NCI-H526 (cell line): ENCODE measurements around the gene NDUFA5.
"Not testable (repeated sequence)": the region's sequence is repeated elsewhere in the genome, so short reads cannot be mapped to it uniquely, and the experiment has no call there.

Experiments
- DNase-seq, 2 experiments: peaks; one replicate each; lab custom pipeline; 2025; lab: John Stamatoyannopoulos, UW

NDUFA5 gene

GRCh38 chr7:123557016-123557397 lies 611 bp downstream of the NDUFA5 start:
- no peak for DNase-seq

DNA sequence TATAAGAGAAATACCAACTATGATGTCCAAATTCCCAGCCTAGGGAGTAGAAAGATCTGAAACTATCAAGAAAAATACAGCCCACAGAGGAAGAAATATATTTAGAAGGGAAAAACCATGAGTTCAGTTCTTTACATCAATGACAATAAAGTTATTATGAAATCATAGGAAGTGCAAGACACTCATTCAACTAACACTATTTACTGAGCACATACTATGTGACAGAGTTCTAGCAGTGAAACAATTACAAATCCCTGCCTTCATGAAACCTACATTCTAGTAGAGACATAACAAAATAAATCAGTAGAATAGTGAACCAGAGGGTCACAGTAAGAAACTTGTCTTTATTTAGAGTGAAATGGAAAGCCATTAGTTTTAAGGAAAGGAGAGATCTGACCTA lies 2.1 kb downstream of the NDUFA5 start:
- no peak for DNase-seq

DNA sequence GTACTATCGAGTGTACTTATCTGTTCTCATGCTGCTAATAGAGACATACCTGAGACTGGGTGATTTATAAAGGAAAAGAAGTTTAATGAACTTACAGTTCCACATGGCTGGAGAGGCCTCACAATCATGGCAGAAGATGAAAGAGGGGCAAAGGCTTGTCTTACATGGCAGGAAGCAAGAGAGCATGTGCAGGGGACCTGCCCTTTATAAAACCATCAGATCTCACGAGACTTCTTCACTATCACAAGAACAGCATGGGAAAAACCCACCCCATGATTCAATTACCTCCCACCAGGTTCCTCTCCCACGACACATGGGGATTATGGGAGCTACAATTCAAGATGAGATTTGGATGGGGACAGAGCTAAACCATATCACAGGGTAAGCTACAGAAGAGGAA lies 4.5 kb downstream of the NDUFA5 start:
- DNase-seq: no peak

GRCh38 chr7:123552641-123553040 lies 5.0 kb downstream of the NDUFA5 start:
- DNase-seq: no peak

DNA sequence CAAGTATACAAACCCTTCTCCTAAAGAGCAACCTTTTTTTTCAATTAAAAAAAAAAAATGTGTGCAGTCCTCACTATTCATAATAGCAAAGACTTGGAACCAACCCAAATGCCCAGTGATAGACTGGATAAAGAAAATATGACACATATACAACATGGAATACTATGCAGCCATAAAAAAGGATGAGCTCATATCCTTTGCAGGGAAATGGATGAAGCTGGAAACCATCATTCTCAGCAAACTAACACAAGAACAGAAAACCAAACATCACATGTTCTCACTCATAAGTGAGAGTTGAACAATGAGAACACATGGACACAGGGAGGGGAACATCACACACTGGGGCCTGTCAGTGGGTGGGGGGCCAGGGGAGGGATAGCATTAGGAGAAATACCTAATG lies 5.5 kb downstream of the NDUFA5 start:
- DNase-seq: not testable (repeated sequence)

DNA sequence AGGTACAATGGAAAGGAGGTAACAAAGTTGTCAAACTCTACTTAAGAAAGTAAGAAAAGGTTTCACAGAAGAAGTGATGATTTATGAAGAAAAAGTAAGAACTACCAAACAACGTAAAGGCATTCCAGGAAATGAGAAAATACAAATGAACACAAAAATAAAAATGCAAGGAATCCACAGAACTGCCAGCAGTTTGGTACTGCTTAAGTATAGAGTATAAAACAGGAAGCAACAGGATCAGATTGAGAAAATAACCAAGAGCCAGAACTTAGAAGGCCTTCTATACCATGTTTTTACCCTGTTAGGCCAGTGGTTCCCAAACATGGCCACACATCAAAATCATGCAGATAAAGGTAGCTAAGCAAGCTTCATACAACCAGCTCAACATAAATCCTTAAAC lies 9.2 kb downstream of the NDUFA5 start:
- no peak for DNase-seq

- no peak for DNase-seq
These were observed 17.7 kb downstream of the NDUFA5 start for GRCh38 chr7:123539871-123540270.

DNA sequence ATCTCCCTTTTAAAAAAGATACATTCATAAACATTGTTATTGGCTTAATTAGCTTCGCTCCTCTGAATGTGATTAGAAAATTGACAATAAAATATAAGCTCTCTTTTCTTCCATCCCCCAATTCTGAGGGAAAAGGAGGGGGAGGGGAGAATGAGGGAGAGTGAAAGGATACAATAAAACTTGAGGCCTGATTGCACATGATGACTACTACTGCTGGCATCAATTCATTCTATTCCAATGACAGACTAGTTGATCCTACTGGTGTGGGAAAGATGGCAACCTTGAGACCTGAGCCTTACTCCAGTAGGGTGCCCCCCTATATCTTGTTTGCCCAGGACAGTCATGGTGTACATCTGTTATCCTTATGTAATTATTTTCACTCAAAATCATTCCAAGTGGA lies 18.7 kb downstream of the NDUFA5 start:
- no peak for DNase-seq

GRCh38 chr7:123538189-123538714 lies 19.4 kb downstream of the NDUFA5 start:
- no peak for DNase-seq

- peak; percentile 6 to 51 for DNase-seq
These were observed 20.5 kb downstream of the NDUFA5 start for GRCh38 chr7:123537026-123537642.

DNA sequence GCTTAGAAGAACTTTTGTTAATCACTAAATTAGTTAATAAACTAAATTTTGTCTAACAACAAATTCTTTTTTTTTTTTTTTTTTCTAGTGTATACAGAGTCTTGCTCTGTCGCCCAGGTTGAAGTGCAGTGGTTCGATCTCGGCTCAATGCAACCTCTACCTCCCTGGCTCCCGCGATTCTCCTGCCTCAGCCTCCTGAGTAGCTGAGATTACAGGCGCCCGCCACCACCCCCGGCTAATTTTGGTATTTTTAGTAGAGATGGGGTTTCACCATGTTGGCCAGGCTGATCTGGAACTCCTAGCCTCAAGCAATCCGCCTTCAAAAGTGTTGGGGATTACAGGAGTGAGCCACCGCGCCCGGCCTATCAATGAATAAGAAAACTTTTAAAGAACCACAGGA lies 22.1 kb downstream of the NDUFA5 start:
- DNase-seq: no peak

- DNase-seq: peak; percentile 97 to 99
These were observed 23.0 kb downstream of the NDUFA5 start, which contains the start of gene IQUB for GRCh38 chr7:123534383-123535260. Gene IQUB (minus strand): TSS chr7:123534595. CDS start chr7:123512340, 22,255 bp downstream.

DNA sequence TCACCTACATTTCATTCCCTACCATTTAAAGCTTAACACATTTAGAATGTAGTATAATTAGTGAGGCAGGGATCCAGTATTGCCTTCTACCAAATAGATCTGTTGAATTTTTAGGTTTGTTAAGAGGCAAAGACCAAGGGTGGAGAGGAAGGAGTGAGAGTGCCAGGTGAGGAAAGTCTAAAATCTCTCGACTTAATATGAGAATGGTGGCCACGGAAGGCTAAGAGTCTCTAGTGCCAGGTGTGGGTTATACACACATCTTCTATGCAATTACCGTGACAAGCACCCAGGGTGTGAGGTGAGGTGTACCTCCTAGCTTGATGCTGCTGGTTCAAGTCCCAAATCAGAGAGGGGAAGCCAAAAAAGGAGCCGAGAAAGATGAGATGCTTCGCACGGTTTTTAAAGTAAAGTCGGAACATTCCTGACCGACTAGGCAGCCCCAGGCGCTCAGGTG lies 23.7 kb downstream of the NDUFA5 start:
- DNase-seq: peak in 1 of 2 experiments; percentile 53

DNA sequence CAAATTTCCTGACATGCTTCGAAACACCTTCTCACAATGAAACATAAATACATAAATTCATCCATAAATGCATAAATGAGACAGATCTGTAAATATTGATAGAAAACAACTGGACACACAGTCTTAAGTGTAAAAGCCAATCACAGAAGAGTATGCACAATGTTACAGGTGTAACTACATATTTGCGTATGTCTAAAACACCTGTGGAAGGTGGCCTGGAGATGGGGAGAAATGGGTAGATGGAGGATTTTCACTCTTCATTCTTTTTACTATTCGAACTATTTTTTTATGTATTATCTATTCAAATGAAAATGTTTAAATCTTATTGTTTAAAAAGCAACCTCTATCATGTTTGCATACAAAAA lies 24.1 kb downstream of the NDUFA5 start:
- DNase-seq: no peak

DNA sequence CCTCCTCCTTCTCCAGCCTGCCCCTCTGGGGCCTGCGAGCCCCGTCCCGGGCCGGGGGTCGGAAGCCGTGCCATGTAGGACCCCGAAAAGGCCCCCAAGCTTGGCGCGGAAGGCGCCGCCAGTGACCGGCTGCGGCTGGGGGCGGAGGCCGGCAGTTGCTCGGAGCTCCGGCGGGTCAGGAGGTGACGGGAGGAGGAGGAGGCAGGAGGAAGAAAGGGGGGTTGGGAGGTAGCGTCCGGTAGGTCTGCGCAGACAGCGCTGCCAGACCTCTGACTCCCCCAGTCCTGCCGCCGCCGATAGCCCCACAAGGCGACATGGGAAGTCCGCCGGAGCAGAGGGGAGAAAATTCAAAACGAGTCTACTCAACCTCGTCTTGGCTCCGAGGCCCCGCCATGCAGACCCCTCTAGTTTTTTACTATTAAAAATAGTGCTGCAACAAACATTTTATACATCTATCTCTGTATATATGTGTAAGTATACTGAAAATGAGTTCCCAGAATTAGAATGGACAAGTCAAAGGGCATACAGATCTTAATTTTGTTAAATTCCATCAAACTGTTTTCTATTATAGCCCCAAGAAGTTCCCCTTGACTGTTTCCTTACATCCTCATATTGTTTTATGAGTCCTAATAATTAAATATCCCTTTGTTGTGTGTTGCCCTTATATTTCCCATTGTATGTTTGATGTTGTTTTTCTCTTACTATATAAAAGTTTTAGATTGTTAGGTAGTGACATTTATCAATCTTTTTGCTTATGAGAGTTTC lies 24.6 kb downstream of the NDUFA5 start:
- not testable (repeated sequence) for DNase-seq

- DNase-seq: not testable (repeated sequence)
These were observed 25.3 kb downstream of the NDUFA5 start for GRCh38 chr7:123532343-123532742.

GRCh38 chr7:123530035-123530591 lies 27.5 kb downstream of the NDUFA5 start:
- not testable (repeated sequence) for DNase-seq

DNA sequence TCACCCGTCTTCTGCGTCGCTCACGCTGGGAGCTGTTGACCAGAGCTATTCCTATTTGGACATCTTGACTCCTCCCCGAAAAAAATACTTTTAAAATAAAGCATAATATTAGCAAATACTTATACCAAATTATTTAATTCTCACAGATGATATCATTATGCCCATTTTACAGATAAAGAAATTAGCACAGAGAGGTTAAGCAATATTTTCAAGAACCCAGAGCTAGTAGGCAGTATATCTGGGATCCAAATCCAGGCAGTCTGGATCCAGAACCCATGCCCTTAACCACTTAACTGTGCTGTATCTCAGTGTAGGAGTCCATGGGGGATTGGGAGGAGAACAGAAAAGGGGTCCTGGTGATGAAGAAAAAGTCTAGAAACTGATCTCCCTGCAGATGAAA lies 29.4 kb downstream of the NDUFA5 start:
- no peak for DNase-seq

GRCh38 chr7:123527712-123528225 lies 29.8 kb downstream of the NDUFA5 start:
- DNase-seq: not testable (repeated sequence)

DNA sequence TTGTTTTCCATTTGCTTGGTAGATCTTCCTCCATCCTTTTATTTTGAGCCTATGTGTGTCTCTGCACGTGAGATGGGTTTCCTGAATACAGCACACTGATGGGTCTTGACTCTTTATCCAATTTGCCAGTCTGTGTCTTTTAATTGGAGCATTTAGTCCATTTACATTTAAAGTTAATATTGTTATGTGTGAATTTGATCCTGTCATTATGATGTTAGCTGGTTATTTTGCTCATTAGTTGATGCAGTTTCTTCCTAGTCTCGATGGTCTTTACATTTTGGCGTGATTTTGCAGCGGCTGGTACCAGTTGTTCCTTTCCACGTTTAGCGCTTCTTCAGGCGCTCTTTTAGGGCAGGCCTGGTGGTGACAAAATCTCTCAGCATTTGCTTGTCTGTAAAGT lies 31.1 kb downstream of the NDUFA5 start:
- not testable (repeated sequence) for DNase-seq

DNA sequence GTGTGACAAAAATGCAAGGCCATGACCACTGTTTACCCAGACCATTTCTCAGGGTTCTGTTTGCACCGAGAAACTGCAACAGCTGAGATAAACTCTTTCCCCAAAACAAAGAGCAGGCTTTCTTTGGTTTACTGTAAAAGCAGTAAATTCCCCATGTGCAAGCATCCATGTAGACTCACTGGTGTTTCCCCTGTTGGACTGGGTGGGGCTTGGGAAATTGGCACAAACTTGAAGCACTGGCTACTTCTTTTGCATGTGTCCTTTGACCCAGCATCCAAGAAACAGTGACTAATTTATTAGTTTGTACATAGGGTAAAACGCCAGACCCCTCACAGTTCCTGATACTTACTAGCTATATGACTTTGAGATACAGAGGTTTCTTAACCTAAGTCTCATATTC lies 35.6 kb downstream of the NDUFA5 start:
- no peak for DNase-seq

DNA sequence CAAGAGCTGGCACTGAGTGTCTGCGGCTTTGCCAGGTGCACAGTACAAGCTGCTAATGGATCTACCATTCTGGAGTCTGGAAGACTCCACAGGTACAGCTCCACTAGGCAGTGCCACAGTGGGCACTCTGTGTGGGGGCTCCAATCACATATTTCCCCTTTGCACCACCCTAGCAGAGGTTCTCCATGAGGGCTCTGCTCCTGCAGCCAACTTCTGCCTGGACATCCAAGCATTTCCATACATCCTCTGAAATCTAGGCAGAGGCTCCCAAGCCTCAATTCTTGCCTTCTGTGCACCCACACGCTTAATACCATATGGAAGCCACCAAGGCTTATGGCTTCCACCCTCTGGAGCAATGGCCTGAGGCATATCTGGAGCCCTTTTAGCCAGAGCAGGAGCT lies 52.4 kb downstream of the NDUFA5 start:
- no peak for DNase-seq
